Cardiac muscle cell (in vitro differentiated cells and primary cell): ENCODE measurements around the gene SLCO2A1. TPM values are rescaled to one million over a fixed set of nuclear protein-coding genes. Genes with fewer than 3 reads are reported as not detected.

ENCODE experiments used
- DNase-seq, 2 donors: peaks; one replicate each; pipeline versions ENCODE4 v3.0.0 to v3.0.0-alpha.2; 2010 to 2017; ENCODE audit warnings: low read depth in 1 of 2, low spot score in 1 of 2
- H3K27ac ChIP-seq: fragments of 200-600 bp; sonication (generic); 2 replicates; pipeline ENCODE4 v1.5.1; 2016
- H3K27me3 ChIP-seq: fragments of 200-600 bp; sonication (generic); 2 replicates; pipeline ENCODE4 v1.6.0; 2016; ENCODE audit warnings: control low read depth
- H3K36me3 ChIP-seq: fragments of 200-600 bp; sonication (generic); 2 replicates; pipeline ENCODE4 v1.5.1; 2016; ENCODE audit warnings: control low read depth
- H3K4me1 ChIP-seq: fragments of 200-600 bp; sonication (generic); 2 replicates; pipeline ENCODE4 v1.8.1; 2017; ENCODE audit warnings: low read depth, mild to moderate bottlenecking, mixed run types
- H3K4me3 ChIP-seq: fragments of 200-600 bp; sonication (generic); 2 replicates; pipeline ENCODE4 v1.5.1; 2016; ENCODE audit warnings: mild to moderate bottlenecking
- H3K9me3 ChIP-seq: fragments of 200-600 bp; sonication (generic); 2 replicates; pipeline ENCODE4 v1.5.1; 2017; ENCODE audit warnings: low read depth, mild to moderate bottlenecking, control low read depth
- polyA plus RNA-seq: library from polyadenylated mRNA; unstranded; fragments of >200 nt; fragmentation: Nextera tagmentation; extraction: Ambion mirVana; gene quantifications from 2 replicates; pipeline ENCODE4 v1.2.1, GENCODE V29; 2016
- total RNA-seq: library from RNA; depleted of rRNA; stranded (reverse); fragments of >200 nt; gene quantifications from 2 replicates; pipeline ENCODE4 v1.2.3, GENCODE V29; 2016
- TF ChIP-seq, protein P1 (sequence below): IDR thresholded peaks from 2 replicates; pipeline ENCODE4 v1.5.1; 2012; ENCODE audit warnings: low read depth, mild to moderate bottlenecking, low read length

Gene SLCO2A1
- total and polyA plus RNA-seq, 2 experiments from 2014 or later: 5.1 to 6.1 TPM

GRCh38 chr3:133938770-133939462, 90.8 kb downstream of the SLCO2A1 start:
- DNase-seq: peak in 1 of 2 donors; percentile 50
- no peak overlapping the region for H3K4me3 ChIP-seq
- no peaks in the 10 kb centered on the region for H3K9me3 ChIP-seq

GRCh38 chr3:133937756-133938601, 91.7 kb downstream of the SLCO2A1 start:
- TF ChIP-seq, protein P1, sequence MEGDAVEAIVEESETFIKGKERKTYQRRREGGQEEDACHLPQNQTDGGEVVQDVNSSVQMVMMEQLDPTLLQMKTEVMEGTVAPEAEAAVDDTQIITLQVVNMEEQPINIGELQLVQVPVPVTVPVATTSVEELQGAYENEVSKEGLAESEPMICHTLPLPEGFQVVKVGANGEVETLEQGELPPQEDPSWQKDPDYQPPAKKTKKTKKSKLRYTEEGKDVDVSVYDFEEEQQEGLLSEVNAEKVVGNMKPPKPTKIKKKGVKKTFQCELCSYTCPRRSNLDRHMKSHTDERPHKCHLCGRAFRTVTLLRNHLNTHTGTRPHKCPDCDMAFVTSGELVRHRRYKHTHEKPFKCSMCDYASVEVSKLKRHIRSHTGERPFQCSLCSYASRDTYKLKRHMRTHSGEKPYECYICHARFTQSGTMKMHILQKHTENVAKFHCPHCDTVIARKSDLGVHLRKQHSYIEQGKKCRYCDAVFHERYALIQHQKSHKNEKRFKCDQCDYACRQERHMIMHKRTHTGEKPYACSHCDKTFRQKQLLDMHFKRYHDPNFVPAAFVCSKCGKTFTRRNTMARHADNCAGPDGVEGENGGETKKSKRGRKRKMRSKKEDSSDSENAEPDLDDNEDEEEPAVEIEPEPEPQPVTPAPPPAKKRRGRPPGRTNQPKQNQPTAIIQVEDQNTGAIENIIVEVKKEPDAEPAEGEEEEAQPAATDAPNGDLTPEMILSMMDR: no peak
- peak in 1 of 2 donors; percentile 84 for DNase-seq
- Histone ChIP-seq H3K27me3 (no peaks in the 10 kb centered on the region), H3K4me1 (peaks cover 3% of the 10 kb centered on the region), H3K36me3 (no peaks in the 10 kb centered on the region), H3K9me3 (no peaks in the 10 kb centered on the region), H3K4me3 (no peak overlapping the region), H3K27ac (no peak overlapping the region)

More at GRCh38 chr3:133938770-133939462, 90.8 kb downstream of the SLCO2A1 start:
- TF ChIP-seq, protein P1: peak; percentile 30
- Histone ChIP-seq H3K27ac (no peak overlapping the region), H3K4me1 (peaks cover 3% of the 10 kb centered on the region), H3K27me3 (no peaks in the 10 kb centered on the region), H3K36me3 (no peaks in the 10 kb centered on the region)

- DNase-seq: peak in 1 of 2 donors; percentile 20
- Histone ChIP-seq H3K27ac (no peak overlapping the region), H3K27me3 (no peaks in the 10 kb centered on the region), H3K4me3 (no peak overlapping the region), H3K4me1 (peaks cover 3% of the 10 kb centered on the region), H3K9me3 (no peaks in the 10 kb centered on the region), H3K36me3 (no peaks in the 10 kb centered on the region)
- TF ChIP-seq, protein P1: no peak
Measured at GRCh38 chr3:133937061-133937686, 92.6 kb downstream of the SLCO2A1 start.

- H3K9me3 ChIP-seq: no peaks in the 10 kb centered on the region
Measured at GRCh38 chr3:133935843-133936769, 93.6 kb downstream of the SLCO2A1 start.

More at GRCh38 chr3:133935843-133936769, 93.6 kb downstream of the SLCO2A1 start:
- Histone ChIP-seq H3K27ac (no peak overlapping the region), H3K4me1 (no peaks in the 10 kb centered on the region), H3K4me3 (no peak overlapping the region), H3K27me3 (no peaks in the 10 kb centered on the region), H3K36me3 (no peaks in the 10 kb centered on the region)
- TF ChIP-seq, protein P1: no peak
- no peak for DNase-seq
